Measurements from ENCODE around the gene IL1RL2. TPM values are rescaled to one million over a fixed set of nuclear protein-coding genes. Genes with fewer than 3 reads are reported as not detected.

IL1RL2 gene
- total and polyA plus RNA-seq, 2 of the 8 experiments (the other 6 are each of a cell fraction or from before 2014, with no cell fraction given): not detected

- Histone ChIP-seq H2AK5ac (ENCODE audit: low read depth, low read length) (no peak overlapping the region), H3K56ac (replicated peaks; ENCODE audit: insufficient read length, low read depth, low read length) (no peak overlapping the region), H2AFZ (ENCODE audit: low read length) (no peak overlapping the region), H3K14ac (ENCODE audit: insufficient read length) (no peak overlapping the region), H3K9me3 (ENCODE audit: insufficient read depth in 2 of 2, low read depth in 1 of 2, low read length in 1 of 2) (no peaks in the 10 kb centered on the region), H3K9ac (replicated peaks in 1 of 4; ENCODE audit: extremely low read depth in 1 of 4, low read depth in 3 of 4, low read length in 3 of 4) (no peak overlapping the region), H4K20me1 (replicated peaks in 1 of 2; ENCODE audit: control insufficient read depth in 1 of 2, insufficient read depth in 2 of 2, low read length in 2 of 2) (no peaks in the 10 kb centered on the region), H3K4me3 (ENCODE audit: extremely low read depth in 1 of 4, insufficient read depth in 2 of 4, low read depth in 3 of 4, low read length in 4 of 4) (no peak overlapping the region), H2BK20ac (ENCODE audit: low read length) (no peak overlapping the region), H3K36me3 (ENCODE audit: control insufficient read depth in 2 of 4, insufficient read depth in 4 of 4, low read length in 3 of 4) (no peaks in the 10 kb centered on the region), H3K4ac (replicated peaks; ENCODE audit: insufficient read length, low read depth, low read length) (no peak overlapping the region), H3K79me2 (ENCODE audit: control insufficient read depth in 1 of 2, insufficient read depth in 2 of 2, low read length in 2 of 2) (no peaks in the 10 kb centered on the region), H3K27me3 (replicated peaks in 1 of 4; ENCODE audit: control insufficient read depth in 3 of 4, extremely low read depth in 1 of 4, insufficient read depth in 3 of 4, low read length in 3 of 4) (peaks cover 0 to 1% (median 0%) of the 10 kb centered on the region in 4 experiments; a peak in 1 of 7 replicates), H2BK5ac (ENCODE audit: low read depth, low read length) (no peak overlapping the region), H3K18ac (ENCODE audit: extremely low read depth, low read length) (no peak overlapping the region), H3K4me2 (ENCODE audit: insufficient read depth in 1 of 2, low read depth in 2 of 2, low read length in 2 of 2) (no peak overlapping the region), H2BK15ac (ENCODE audit: low read length) (no peak overlapping the region), H3K23me2 (ENCODE audit: low read depth, low read length) (no peaks in the 10 kb centered on the region), H2BK12ac (ENCODE audit: low read depth, low read length) (no peak overlapping the region), H3K27ac (ENCODE audit: low read depth, low read length) (no peak overlapping the region), H3K79me1 (ENCODE audit: low read depth, low read length) (no peaks in the 10 kb centered on the region), H2BK120ac (replicated peaks; ENCODE audit: low read depth, low read length) (no peak overlapping the region), H3K4me1 (replicated peaks in 1 of 4; ENCODE audit: control insufficient read depth in 3 of 4, insufficient read depth in 4 of 4, low read length in 3 of 4) (no peaks in the 10 kb centered on the region), H4K91ac (replicated peaks; ENCODE audit: insufficient read length, low read length) (no peak overlapping the region), H3K23ac (ENCODE audit: insufficient read length) (no peak overlapping the region), H4K8ac (ENCODE audit: extremely low read depth, insufficient read depth, low read length) (no peak overlapping the region), H4K5ac (ENCODE audit: insufficient read length, low read depth, low read length) (no peak overlapping the region)
- 84% methylated on average over 2 of the region's 2 CpGs; no CpG with 5 or more reads in 1 of the 2 experiments for WGBS, 2 experiments (ENCODE audit: extremely low coverage in 1 of 2, insufficient coverage in 1 of 2, insufficient read length in 1 of 2, insufficient replicate concordance in 2 of 2, low coverage in 1 of 2, low lambda C conversion rate in 2 of 2, missing lambda C conversion rate in 1 of 2)
- FAIRE-seq: no peak
- TF ChIP-seq HDAC6 (IDR thresholded peaks at IDR 0.05; ENCODE audit: low read depth, low read length) (no peak), GABPA (IDR thresholded peaks at IDR 0.05; ENCODE audit: borderline replicate concordance, insufficient read depth, low read length) (no peak), SIRT6 (IDR thresholded peaks at IDR 0.05; ENCODE audit: low read length) (no peak)
- ChIA-PET POLR2A (ENCODE audit: partially characterized antibody) (no interaction called here), CTCF (ENCODE audit: partially characterized antibody) (no interaction called here)
- no peak for DNase-seq (ENCODE audit: low read depth in 1 of 2, low spot score in 2 of 2)
Observed at GRCh38 chr2:102282678-102283091, 95.9 kb downstream of the IL1RL2 start.
